NCI-H1417 treated with DMSO at 0.1 percent for 48 hours (cell line): ENCODE results near the gene BDKRB1.

ENCODE experiments used
- DNase-seq: peaks from one replicate; lab custom pipeline; 2025; lab: John Stamatoyannopoulos, UW

Gene BDKRB1

DNA sequence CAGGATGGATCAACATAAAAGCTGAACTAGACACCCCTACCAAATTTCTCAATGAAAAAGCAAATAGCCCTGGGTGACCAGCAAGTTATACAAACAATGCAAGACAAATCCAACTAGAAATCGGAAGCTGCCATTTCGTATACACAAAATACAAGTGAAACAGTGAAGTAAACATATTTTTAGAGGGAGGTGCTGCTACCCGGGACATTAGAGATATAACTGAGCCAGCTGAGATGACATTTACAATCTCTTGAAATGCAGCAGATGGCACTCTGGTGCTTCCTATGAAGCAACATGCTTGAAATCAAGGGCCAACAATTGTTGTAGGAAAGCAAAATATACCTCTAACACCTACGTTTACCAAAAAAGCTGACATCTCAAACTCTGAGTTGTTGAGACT is 25.5 kb downstream of the BDKRB1 start:
- DNase-seq = no peak

DNA sequence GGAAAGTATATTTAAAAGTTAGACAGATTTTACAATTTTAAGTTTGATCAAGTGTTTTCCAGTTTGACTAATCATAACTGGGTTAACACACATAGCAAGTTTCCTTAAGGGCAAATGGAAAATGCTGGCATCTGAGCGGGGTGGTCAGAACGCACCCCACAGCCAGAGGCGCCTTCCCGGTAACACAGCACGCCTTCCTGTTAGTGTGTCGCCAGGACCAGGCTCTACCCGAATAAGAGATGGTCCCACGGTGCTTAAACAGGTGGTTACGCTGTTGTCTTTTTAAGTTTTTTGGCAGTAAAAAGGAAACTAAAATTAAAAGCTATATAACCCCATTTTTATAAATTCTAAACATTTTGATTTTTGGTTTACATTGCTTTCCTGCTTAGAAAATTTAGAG is 28.0 kb downstream of the BDKRB1 start:
- DNase-seq = no peak

DNA sequence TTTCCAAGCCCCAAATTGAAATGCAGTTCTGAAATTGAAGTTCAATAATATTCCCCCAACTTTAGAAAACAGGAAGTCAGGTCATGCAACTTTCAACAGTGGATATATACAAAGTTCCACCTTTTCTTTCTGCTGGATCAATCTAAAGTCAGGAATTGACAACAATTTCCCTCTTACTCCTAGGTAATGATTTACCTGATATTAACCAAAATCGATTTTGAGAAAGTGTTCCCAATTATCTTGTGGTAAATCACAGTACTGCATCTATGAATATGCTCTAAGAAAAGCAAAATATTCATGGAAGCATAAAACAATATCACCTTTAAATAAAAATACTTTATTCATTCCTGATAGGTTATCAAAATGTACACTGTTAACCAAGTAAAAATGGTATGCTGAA is 28.4 kb downstream of the BDKRB1 start:
- DNase-seq = no peak

DNA sequence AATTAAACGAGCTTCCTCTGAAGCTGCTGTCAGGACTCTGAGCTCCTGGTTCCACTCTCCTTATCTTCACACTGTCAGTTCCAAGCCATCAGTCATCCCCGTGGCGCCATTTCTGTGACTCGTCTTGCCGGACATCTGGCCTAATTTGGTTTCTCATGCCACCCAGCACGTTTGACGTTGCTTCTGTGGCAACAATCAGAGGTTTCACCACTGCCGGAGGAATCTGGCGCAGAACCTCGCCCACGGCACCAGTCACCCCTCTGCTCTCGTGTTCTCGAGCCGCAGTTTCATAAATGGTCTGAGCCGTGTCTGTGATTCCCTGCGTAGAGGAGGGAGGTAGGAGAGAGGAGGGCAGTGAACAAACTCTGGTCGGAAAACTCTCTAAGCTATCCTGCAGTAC is 29.7 kb downstream of the BDKRB1 start:
- no peak for DNase-seq

DNA sequence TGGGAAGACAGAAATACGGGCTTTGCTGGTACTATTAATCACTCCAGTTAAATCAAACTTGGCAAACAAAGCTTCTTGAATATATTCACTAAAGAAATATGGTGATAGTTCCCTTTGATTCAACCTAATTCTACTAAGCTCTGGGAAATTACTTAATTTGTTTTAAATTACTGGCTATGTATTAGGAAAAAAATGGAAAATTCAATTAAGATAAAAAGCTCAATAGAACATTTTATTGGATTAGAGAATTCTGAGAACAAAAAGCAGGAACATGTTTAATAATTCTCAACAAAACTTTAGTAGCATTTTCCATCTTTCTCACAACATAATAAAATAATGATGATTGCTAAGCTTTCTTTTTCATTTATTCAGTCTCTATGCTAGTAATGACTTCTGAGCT is 30.2 kb downstream of the BDKRB1 start:
- no peak for DNase-seq

GRCh38 chr14:96287856-96288255 is 31.8 kb downstream of the BDKRB1 start:
- DNase-seq = no peak

- DNase-seq = no peak
Observed at GRCh38 chr14:96294246-96294645, 38.2 kb downstream of the BDKRB1 start.

- peak; percentile 13 for DNase-seq
Observed at GRCh38 chr14:96297000-96297399, 41.0 kb downstream of the BDKRB1 start.

GRCh38 chr14:96297997-96298515 is 42.0 kb downstream of the BDKRB1 start:
- DNase-seq = no peak

GRCh38 chr14:96299441-96299840 is 43.4 kb downstream of the BDKRB1 start:
- no peak for DNase-seq

DNA sequence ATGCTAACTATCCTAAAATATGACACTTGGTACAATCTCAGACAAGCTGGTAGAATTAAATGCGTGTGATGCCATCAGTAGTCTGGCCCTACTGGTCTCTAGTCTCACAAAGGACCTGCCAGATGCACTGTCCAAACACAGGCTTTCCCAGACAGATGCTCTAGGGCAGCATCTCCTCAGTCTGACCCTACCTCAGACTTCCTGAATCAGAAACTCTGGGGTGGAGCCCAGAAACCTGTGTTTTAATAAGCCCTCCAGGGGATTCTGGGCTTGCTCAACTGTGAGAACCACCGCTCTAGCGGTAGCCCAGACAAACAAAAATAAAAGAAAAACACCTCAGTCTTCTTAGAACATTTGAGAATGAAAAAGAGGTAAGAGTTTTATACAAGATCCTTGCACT is 48.0 kb downstream of the BDKRB1 start:
- DNase-seq = no peak

DNA sequence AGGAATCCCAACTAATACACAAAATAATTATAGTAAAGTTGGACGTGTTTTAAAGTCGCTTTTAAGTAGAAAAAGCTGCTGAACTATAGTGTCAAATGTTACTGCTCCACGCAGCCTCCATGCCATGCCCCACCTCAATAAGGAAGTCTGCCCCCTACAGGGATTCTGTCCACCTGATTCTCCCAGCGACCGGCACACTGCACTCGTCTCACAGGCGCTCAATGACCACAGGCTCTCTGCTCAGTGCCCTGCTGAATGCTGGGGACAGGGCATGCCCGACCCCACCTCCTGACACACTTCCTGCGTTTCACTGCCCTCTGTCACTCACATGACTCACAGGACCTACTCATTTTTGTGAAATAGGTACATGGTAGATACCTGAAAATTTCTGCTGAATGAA is 48.9 kb downstream of the BDKRB1 start:
- DNase-seq = no peak

GRCh38 chr14:96307434-96307833 is 51.4 kb downstream of the BDKRB1 start:
- no peak for DNase-seq

DNA sequence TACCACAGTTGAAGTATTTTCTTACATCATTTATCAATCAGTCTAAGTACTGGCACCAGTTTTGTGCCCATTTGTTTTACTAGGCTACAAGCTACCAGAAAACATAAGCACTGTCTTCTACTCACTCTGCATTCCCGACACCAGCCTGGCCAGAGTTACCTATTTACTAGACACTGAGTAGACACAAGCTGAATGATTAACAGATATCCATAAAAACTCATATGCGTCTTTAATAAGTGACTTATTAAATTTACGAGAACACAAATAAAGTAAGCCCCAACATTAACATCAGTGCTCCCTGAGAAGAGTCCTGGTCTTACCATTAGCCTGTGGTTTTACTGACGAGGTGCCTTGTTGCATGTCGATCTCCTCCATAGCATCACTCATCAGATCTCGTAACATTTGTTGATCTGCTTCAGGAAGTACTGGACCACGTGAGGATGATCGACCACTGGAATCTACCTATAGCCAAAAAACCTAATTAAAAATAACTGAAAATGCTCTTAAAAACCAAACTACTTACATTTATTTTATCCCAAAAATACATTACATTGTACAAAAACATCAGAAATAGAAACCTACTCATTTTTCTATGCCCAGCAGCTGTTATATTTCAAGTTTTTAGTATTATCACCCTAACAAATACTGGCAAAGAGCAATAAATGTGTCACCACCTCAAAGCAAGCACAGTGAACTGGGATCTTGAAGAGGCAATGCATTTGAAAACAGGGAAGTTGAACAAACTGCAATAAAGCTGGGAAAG is 53.3 kb downstream of the BDKRB1 start:
- no peak for DNase-seq

GRCh38 chr14:96309896-96310330 is 53.9 kb downstream of the BDKRB1 start:
- no peak for DNase-seq

- no peak for DNase-seq
Observed at GRCh38 chr14:96310906-96311305, 54.9 kb downstream of the BDKRB1 start.
